Gastroesophageal sphincter (tissue), 4 donors: ENCODE results near the gene GM2A. TPM values are rescaled to one million over a fixed set of nuclear protein-coding genes. Genes with fewer than 3 reads are reported as not detected.
"Not testable (repeated sequence)": the region's sequence is repeated elsewhere in the genome, so short reads cannot be mapped to it uniquely, and the experiment has no call there.

Experiments
- ATAC-seq: fragments of 150-250 bp; one replicate; pipeline ENCODE4 v1.9.1; 2016; ENCODE audit warnings: mild to moderate bottlenecking, moderate library complexity
- H3K27ac ChIP-seq, 4 donors: fragments of 200-600 bp; sonication (generic) in 3 of 4; 1 replicate in 3 of 4; 2 replicates in 1 of 4; pipeline ENCODE4 v1.5.1; 2016 to 2019
- H3K27me3 ChIP-seq: fragments of 200-600 bp; sonication (generic); one replicate; pipeline ENCODE4 v1.5.1; 2019
- H3K36me3 ChIP-seq, 2 donors: fragments of 200-600 bp; sonication (generic); one replicate each; pipeline ENCODE4 v1.5.1; 2019; ENCODE audit warnings: control low read depth in 1 of 2
- H3K4me1 ChIP-seq, 3 donors: fragments of 200-600 bp; sonication (generic); 1 replicate in 2 of 3; 2 replicates in 1 of 3; pipeline ENCODE4 v1.5.1; 2016 to 2019; ENCODE audit warnings: control low read depth in 2 of 3
- H3K4me3 ChIP-seq, 2 donors: fragments of 200-600 bp; sonication (generic); one replicate each; pipeline ENCODE4 v1.5.1; 2019; ENCODE audit warnings: mild to moderate bottlenecking in 1 of 2, moderate library complexity in 1 of 2
- H3K9me3 ChIP-seq, 3 donors: fragments of 200-600 bp; sonication (generic); one replicate each; pipeline ENCODE4 v1.5.1; 2017 to 2019; ENCODE audit warnings: control low read depth in 2 of 3
- EP300 ChIP-seq: sonication (generic); formaldehyde crosslinking; IDR thresholded peaks from one replicate; pipeline ENCODE4 v1.6.1; 2017; ENCODE audit warnings: antibody characterized with exemption, mild to moderate bottlenecking
- POLR2A ChIP-seq, 2 donors: fragments of 450-650 bp; IDR thresholded peaks; one replicate each; pipeline ENCODE4 v1.6.1; 2017; ENCODE audit warnings: antibody characterized with exemption in 2 of 2, mild to moderate bottlenecking in 2 of 2, moderate library complexity in 1 of 2
- POLR2AphosphoS5 ChIP-seq: sonication (generic); formaldehyde crosslinking; IDR thresholded peaks from one replicate; pipeline ENCODE4 v1.6.1; 2017; ENCODE audit warnings: antibody characterized with exemption
- WGBS, 2 donors: methylation state at CpG; one replicate each; pipeline ENCODE4 v1.1.5; 2018; ENCODE audit warnings: low coverage in 1 of 2; 5-methylcytosine and 5-hydroxymethylcytosine counted together
- total RNA-seq, 4 donors: library from RNA; depleted of rRNA; stranded (reverse); fragments of >200 nt; gene quantifications; one replicate each; pipeline ENCODE4 v1.1.0, GENCODE V29; 2016
- TF ChIP-seq, protein P1 (sequence below), 4 experiments: fragments of 200-600 bp in 2 of 4; fragments of 450-650 bp in 2 of 4; sonication (generic) in 1 of 4; IDR thresholded peaks; one replicate each; pipeline ENCODE4 v1.5.1; 2017 to 2019; ENCODE audit warnings: antibody characterized with exemption in 4 of 4, mild to moderate bottlenecking in 2 of 4, moderate library complexity in 2 of 4

The GM2A gene
- total RNA-seq, 4 donors from 2014 or later = 23.3 to 37.2 (median 29.1) TPM

- no peaks in the 10 kb centered on the region for H3K36me3 ChIP-seq
- no peaks in the 10 kb centered on the region for H3K9me3 ChIP-seq
- 35 to 100% methylated on average over 1 to 5 of the region's 6 CpGs for WGBS, 2 donors
- H3K4me3 ChIP-seq = no peak overlapping the region
- ATAC-seq = no peak
- TF ChIP-seq, protein P1, sequence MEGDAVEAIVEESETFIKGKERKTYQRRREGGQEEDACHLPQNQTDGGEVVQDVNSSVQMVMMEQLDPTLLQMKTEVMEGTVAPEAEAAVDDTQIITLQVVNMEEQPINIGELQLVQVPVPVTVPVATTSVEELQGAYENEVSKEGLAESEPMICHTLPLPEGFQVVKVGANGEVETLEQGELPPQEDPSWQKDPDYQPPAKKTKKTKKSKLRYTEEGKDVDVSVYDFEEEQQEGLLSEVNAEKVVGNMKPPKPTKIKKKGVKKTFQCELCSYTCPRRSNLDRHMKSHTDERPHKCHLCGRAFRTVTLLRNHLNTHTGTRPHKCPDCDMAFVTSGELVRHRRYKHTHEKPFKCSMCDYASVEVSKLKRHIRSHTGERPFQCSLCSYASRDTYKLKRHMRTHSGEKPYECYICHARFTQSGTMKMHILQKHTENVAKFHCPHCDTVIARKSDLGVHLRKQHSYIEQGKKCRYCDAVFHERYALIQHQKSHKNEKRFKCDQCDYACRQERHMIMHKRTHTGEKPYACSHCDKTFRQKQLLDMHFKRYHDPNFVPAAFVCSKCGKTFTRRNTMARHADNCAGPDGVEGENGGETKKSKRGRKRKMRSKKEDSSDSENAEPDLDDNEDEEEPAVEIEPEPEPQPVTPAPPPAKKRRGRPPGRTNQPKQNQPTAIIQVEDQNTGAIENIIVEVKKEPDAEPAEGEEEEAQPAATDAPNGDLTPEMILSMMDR (IDR thresholded peaks at IDR 0.05) = peak; percentile 22 to 67 (median 40)
- TF ChIP-seq EP300 = no peak
- H3K4me1 ChIP-seq = no peaks in the 10 kb centered on the region
- no peak overlapping the region for H3K27ac ChIP-seq
- peaks cover 12% of the 10 kb centered on the region for H3K27me3 ChIP-seq
Measured at GRCh38 chr5:151298063-151298855, 45.3 kb downstream of the GM2A start.

DNA sequence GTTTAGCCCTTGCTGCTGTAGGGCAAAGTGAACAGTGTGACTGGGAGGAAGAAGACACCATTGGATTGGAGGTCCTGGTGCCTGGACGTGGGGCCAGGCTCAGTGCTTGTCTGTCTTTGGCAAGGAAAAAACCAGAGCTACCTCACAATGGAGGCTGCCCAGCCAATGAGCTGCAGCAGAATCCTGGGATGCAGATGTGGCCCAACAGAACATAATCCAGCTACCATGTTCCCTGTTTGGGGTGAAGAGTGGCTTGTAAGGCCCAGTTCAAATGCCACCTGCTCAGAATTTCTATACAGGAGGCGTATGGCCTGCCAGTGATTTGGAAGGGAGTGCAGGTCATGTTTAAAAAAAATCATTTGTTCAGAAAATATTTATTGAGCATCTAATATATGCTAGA lies 50.7 kb downstream of the GM2A start, which contains the start of gene SLC36A3:
TSS of gene SLC36A3 (minus strand) at position 101 of the 400 bp plus-strand sequence. CDS start 412 bp downstream, outside the sequence.
- WGBS, 2 donors = 40% methylated on average over 1 of the region's 2 CpGs; no CpG with 5 or more reads in 1 of the 2 donors
- TF ChIP-seq POLR2AphosphoS5 = no peak
- no peak for TF ChIP-seq POLR2A (IDR thresholded peaks at IDR 0.05)
- no peak for TF ChIP-seq EP300
- TF ChIP-seq, protein P1 (IDR thresholded peaks at IDR 0.05) = no peak
- no peak for ATAC-seq

GRCh38 chr5:151309266-151309665 lies 56.3 kb downstream of the GM2A start:
- H3K36me3 ChIP-seq, H3K4me1 ChIP-seq, H3K27ac ChIP-seq, H3K9me3 ChIP-seq, H3K4me3 ChIP-seq, ATAC-seq, H3K27me3 ChIP-seq: not testable (repeated sequence)
- WGBS, 2 donors = no CpG with 5 or more reads among the region's 27 CpGs

More for the DNA sequence above, 50.7 kb downstream of the GM2A start, which contains the start of gene SLC36A3:
- Histone ChIP-seq H3K36me3 (no peaks in the 10 kb centered on the region), H3K4me1 (no peaks in the 10 kb centered on the region), H3K9me3 (no peaks in the 10 kb centered on the region), H3K27me3 (peaks cover 23% of the 10 kb centered on the region), H3K27ac (no peak within 1 kb of the TSS), H3K4me3 (no peak within 1 kb of the TSS)

DNA sequence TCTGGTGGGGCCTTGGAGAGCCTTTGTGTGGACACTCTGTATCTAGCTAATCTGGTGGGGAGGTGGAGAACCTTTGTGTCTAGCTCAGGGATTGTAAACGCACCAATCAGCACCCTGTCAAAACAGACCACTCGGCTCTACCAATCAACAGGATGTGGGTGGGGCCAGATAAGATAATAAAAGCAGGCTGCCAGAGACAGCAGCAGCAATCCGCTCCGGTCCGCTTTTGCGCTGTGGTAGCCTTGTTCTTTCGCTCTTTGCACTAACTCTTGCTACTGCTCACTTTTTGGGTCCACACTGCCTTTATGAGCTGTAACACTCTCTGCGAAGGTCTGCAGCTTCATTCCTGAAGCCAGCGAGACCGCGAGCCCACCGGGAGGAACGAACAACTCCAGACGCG lies 56.8 kb downstream of the GM2A start:
- H3K27ac ChIP-seq, ATAC-seq, H3K36me3 ChIP-seq, H3K27me3 ChIP-seq, H3K4me1 ChIP-seq, H3K4me3 ChIP-seq, H3K9me3 ChIP-seq: not testable (repeated sequence)
- 60 to 91% methylated on average over 1 to 6 of the region's 15 CpGs for WGBS, 2 donors

DNA sequence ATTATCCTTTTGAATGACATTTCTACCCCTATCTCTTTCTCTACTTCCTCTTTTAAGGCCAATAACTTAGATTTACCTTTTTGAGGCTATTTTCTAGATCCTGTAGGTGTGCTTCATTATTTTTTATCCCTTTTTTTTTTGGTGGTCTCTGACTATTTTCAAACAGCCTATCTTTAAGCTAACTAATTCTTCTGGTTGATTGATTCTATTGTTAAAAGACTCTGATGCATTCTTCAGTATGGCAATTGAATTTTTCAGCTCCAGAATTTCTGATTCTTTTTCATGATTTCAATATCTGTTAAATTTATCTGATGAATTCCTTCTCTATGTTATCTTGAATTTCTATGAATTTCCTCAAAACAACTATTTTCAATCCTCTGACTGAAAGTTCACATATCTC lies 57.9 kb downstream of the GM2A start:
- Histone ChIP-seq H3K4me1 (no peaks in the 10 kb centered on the region), H3K9me3 (no peaks in the 10 kb centered on the region), H3K36me3 (no peaks in the 10 kb centered on the region), H3K4me3 (no peak overlapping the region), H3K27me3 (no peaks in the 10 kb centered on the region), H3K27ac (no peak overlapping the region)
- no peak for TF ChIP-seq POLR2AphosphoS5
- TF ChIP-seq POLR2A (IDR thresholded peaks at IDR 0.05) = no peak
- TF ChIP-seq, protein P1 (IDR thresholded peaks at IDR 0.05) = no peak
- TF ChIP-seq EP300 = no peak
- no peak for ATAC-seq

GRCh38 chr5:151312756-151313324 lies 59.9 kb downstream of the GM2A start:
- Histone ChIP-seq H3K4me1 (no peaks in the 10 kb centered on the region), H3K27ac (no peak overlapping the region), H3K36me3 (no peaks in the 10 kb centered on the region), H3K4me3 (no peak overlapping the region), H3K27me3 (no peaks in the 10 kb centered on the region), H3K9me3 (no peaks in the 10 kb centered on the region)
- ATAC-seq = no peak
- WGBS, 2 donors = 79 to 82% methylated on average over 4 of the region's 5 CpGs
- no peak for TF ChIP-seq EP300
- TF ChIP-seq, protein P1 (IDR thresholded peaks at IDR 0.05) = no peak
- no peak for TF ChIP-seq POLR2AphosphoS5
- no peak for TF ChIP-seq POLR2A (IDR thresholded peaks at IDR 0.05)
